ENCODE results near the gene MLX. TPM values are rescaled to one million over a fixed set of nuclear protein-coding genes. Genes with fewer than 3 reads are reported as not detected.
A peak's percentile ranks its signal among the peaks of the same experiment; 100 is the strongest.
"Not testable (repeated sequence)": the region's sequence is repeated elsewhere in the genome, so short reads cannot be mapped to it uniquely, and the experiment has no call there.

Gene MLX
- total and polyA plus RNA-seq, 2 experiments from 2014 or later, result 22.4 to 37.1 TPM

GRCh38 chr17:42537156-42537805 lies 29.6 kb upstream of the MLX start:
- H3K4me1 ChIP-seq (ENCODE audit: low read depth), result peaks cover 2% of the 10 kb centered on the region
- H3K36me3 ChIP-seq, result no peaks in the 10 kb centered on the region
- no peak overlapping the region for H3K27ac ChIP-seq
- H3K4me3 ChIP-seq, result peak overlapping the region; percentile 41
- no peak for DNase-seq (ENCODE audit: low read depth in 1 of 2, low spot score in 1 of 2)
- no peak for TF ChIP-seq CTCF (IDR thresholded peaks at IDR 0.05; ENCODE audit: low read depth, low read length)
- no peaks in the 10 kb centered on the region for H3K27me3 ChIP-seq
- H3K9me3 ChIP-seq (ENCODE audit: low read depth), result no peaks in the 10 kb centered on the region

GRCh38 chr17:42537826-42538451 lies 29.0 kb upstream of the MLX start:
- H3K4me1 ChIP-seq (ENCODE audit: low read depth), result peaks cover 2% of the 10 kb centered on the region
- TF ChIP-seq CTCF (IDR thresholded peaks at IDR 0.05; ENCODE audit: low read depth, low read length), result no peak
- no peak for DNase-seq (ENCODE audit: low read depth in 1 of 2, low spot score in 1 of 2)
- no peaks in the 10 kb centered on the region for H3K27me3 ChIP-seq
- no peak overlapping the region for H3K4me3 ChIP-seq
- no peaks in the 10 kb centered on the region for H3K36me3 ChIP-seq
- no peaks in the 10 kb centered on the region for H3K9me3 ChIP-seq (ENCODE audit: low read depth)
- no peak overlapping the region for H3K27ac ChIP-seq

GRCh38 chr17:42538482-42538881 lies 28.4 kb upstream of the MLX start:
- Histone ChIP-seq H3K4me3 (no peak overlapping the region), H3K27me3 (no peaks in the 10 kb centered on the region), H3K27ac (no peak overlapping the region), H3K36me3 (peaks cover 2% of the 10 kb centered on the region), H3K4me1 (ENCODE audit: low read depth) (peaks cover 2% of the 10 kb centered on the region), H3K9me3 (ENCODE audit: low read depth) (no peaks in the 10 kb centered on the region)
- DNase-seq (ENCODE audit: low read depth in 1 of 2, low spot score in 1 of 2), result no peak
- TF ChIP-seq CTCF (IDR thresholded peaks at IDR 0.05; ENCODE audit: low read depth, low read length), result no peak

GRCh38 chr17:42540558-42540957 lies 26.3 kb upstream of the MLX start:
- H3K36me3 ChIP-seq; H3K27ac ChIP-seq; H3K9me3 ChIP-seq (ENCODE audit: low read depth); H3K4me1 ChIP-seq (ENCODE audit: low read depth); DNase-seq (ENCODE audit: low read depth in 1 of 2, low spot score in 1 of 2); H3K4me3 ChIP-seq; H3K27me3 ChIP-seq: not testable (repeated sequence)

- H3K27ac ChIP-seq, result no peak overlapping the region
- H3K36me3 ChIP-seq, result peaks cover 2% of the 10 kb centered on the region
- no peak for DNase-seq (ENCODE audit: low read depth in 1 of 2, low spot score in 1 of 2)
- H3K9me3 ChIP-seq (ENCODE audit: low read depth), result no peaks in the 10 kb centered on the region
- no peaks in the 10 kb centered on the region for H3K4me1 ChIP-seq (ENCODE audit: low read depth)
- TF ChIP-seq CTCF (IDR thresholded peaks at IDR 0.05; ENCODE audit: low read depth, low read length), result no peak
- H3K27me3 ChIP-seq, result no peaks in the 10 kb centered on the region
- no peak overlapping the region for H3K4me3 ChIP-seq
Observed at GRCh38 chr17:42541041-42541833, 25.7 kb upstream of the MLX start.

Measured in cardiac muscle cell (in vitro differentiated cells and primary cell).